Measurements from ENCODE around the gene GIPC3.

GRCh38 chr19:3639479-3639878 is 54.2 kb downstream of the GIPC3 start:
- TF ChIP-seq CTCF (IDR thresholded peaks at IDR 0.05) (no peak), POLR2A (IDR thresholded peaks at IDR 0.05) (no peak), POLR2AphosphoS5 (IDR thresholded peaks at IDR 0.05) (no peak)

Data from prostate gland (tissue), 2 donors.